ENCODE data around the gene GABPB1. TPM values are rescaled to one million over a fixed set of nuclear protein-coding genes. Genes with fewer than 3 reads are reported as not detected.

GABPB1 gene
- total and polyA plus RNA-seq, 8 donors = 4.1 to 94.6 (median 9.5) TPM

DNA sequence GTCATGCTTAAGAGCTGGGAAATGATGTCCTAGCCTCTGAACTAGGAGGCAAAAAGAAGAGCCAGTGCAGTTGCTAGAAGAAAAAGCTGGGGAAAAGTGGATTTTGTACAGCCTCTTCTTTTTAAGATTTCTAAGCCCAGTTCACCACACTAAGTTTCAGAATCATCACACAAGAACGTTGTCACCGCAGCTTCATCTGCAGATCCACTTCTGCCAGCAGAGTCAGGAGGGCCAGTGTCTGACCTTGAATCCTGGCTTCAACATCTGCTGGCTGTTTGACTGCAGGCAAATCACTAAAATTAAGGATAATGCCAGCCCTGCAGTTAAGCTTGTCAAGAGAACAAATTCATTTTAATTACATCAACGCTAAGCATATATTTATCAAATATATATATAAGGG lies 125.7 kb downstream of the GABPB1 start:
- no peaks in the 10 kb centered on the region for H3K27me3 ChIP-seq
- TF ChIP-seq EP300 (IDR thresholded peaks at IDR 0.05) (no peak), POLR2AphosphoS5 (IDR thresholded peaks at IDR 0.05) (no peak), POLR2A (IDR thresholded peaks at IDR 0.05) (no peak)
- TF ChIP-seq, protein P1, sequence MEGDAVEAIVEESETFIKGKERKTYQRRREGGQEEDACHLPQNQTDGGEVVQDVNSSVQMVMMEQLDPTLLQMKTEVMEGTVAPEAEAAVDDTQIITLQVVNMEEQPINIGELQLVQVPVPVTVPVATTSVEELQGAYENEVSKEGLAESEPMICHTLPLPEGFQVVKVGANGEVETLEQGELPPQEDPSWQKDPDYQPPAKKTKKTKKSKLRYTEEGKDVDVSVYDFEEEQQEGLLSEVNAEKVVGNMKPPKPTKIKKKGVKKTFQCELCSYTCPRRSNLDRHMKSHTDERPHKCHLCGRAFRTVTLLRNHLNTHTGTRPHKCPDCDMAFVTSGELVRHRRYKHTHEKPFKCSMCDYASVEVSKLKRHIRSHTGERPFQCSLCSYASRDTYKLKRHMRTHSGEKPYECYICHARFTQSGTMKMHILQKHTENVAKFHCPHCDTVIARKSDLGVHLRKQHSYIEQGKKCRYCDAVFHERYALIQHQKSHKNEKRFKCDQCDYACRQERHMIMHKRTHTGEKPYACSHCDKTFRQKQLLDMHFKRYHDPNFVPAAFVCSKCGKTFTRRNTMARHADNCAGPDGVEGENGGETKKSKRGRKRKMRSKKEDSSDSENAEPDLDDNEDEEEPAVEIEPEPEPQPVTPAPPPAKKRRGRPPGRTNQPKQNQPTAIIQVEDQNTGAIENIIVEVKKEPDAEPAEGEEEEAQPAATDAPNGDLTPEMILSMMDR (IDR thresholded peaks at IDR 0.05) = no peak
- H3K4me3 ChIP-seq = no peak overlapping the region
- 75 to 88% (median 83%) methylated on average over 3 of the region's 3 CpGs for WGBS, 5 donors
- H3K9me3 ChIP-seq = no peaks in the 10 kb centered on the region
- intact Hi-C loops (cut with DNase I; ENCODE audit: low total_unique reads) = no loop called here
- no peaks in the 10 kb centered on the region for H3K36me3 ChIP-seq
- no peak overlapping the region for H3K27ac ChIP-seq
- DNase-seq = no peak
- no peaks in the 10 kb centered on the region for H3K4me1 ChIP-seq

DNA sequence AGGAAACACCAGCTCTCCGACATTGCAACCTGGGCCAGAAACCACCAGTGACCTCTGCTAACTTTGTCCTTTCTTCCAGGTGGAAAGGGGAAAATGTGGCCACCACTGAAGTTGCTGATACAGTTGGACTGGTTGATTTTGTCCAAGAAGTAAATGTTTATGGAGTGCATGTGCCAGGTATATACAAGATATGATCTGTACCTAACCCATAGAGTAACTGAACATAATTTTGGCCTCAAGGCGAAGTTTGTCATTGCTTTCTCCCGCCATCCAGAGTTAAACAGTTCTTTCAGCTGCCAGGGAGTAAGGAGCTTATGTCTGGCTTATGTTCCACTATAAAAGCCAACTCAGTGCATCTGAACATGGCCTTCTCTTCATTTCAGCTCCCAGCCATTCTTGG lies 126.1 kb downstream of the GABPB1 start:
- H3K36me3 ChIP-seq = no peaks in the 10 kb centered on the region
- no peaks in the 10 kb centered on the region for H3K27me3 ChIP-seq
- no peaks in the 10 kb centered on the region for H3K9me3 ChIP-seq
- intact Hi-C loops (cut with DNase I; ENCODE audit: low total_unique reads) = no loop called here
- TF ChIP-seq EP300 (IDR thresholded peaks at IDR 0.05) (no peak), POLR2AphosphoS5 (IDR thresholded peaks at IDR 0.05) (no peak), POLR2A (IDR thresholded peaks at IDR 0.05) (no peak)
- TF ChIP-seq, protein P1 (IDR thresholded peaks at IDR 0.05) = no peak
- H3K27ac ChIP-seq = no peak overlapping the region
- no peaks in the 10 kb centered on the region for H3K4me1 ChIP-seq
- DNase-seq = no peak
- no peak overlapping the region for H3K4me3 ChIP-seq
- 47 to 83% (median 79%) methylated on average over 3 of the region's 3 CpGs for WGBS, 5 donors

DNA sequence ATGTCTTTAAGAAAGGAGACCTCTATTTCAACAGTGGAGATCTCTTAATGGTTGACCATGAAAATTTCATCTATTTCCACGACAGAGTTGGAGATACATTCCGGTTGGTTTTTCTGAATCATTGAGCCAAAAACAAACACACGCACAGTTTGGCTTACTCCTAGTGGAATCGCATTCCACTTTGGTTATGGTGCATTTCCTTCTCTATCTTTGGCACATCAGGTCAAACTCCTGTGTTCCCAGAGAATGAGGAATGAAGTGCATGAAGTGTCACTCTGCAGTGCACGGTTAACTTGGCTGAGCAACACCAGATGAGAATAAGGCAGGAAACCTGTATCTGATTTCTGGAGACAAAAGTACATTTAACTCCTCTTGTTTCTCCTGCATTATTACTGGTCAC lies 127.9 kb downstream of the GABPB1 start:
- intact Hi-C loops (cut with DNase I; ENCODE audit: low total_unique reads) = no loop called here
- Histone ChIP-seq H3K4me3 (no peak overlapping the region), H3K27me3 (no peaks in the 10 kb centered on the region), H3K36me3 (no peaks in the 10 kb centered on the region), H3K9me3 (no peaks in the 10 kb centered on the region), H3K4me1 (no peaks in the 10 kb centered on the region), H3K27ac (no peak overlapping the region)
- DNase-seq = no peak
- WGBS, 5 donors = 74 to 81% (median 77%) methylated on average over 5 of the region's 5 CpGs
- no peak for TF ChIP-seq POLR2AphosphoS5 (IDR thresholded peaks at IDR 0.05)
- TF ChIP-seq, protein P1 (IDR thresholded peaks at IDR 0.05) = no peak
- no peak for TF ChIP-seq EP300 (IDR thresholded peaks at IDR 0.05)
- no peak for TF ChIP-seq POLR2A (IDR thresholded peaks at IDR 0.05)

DNA sequence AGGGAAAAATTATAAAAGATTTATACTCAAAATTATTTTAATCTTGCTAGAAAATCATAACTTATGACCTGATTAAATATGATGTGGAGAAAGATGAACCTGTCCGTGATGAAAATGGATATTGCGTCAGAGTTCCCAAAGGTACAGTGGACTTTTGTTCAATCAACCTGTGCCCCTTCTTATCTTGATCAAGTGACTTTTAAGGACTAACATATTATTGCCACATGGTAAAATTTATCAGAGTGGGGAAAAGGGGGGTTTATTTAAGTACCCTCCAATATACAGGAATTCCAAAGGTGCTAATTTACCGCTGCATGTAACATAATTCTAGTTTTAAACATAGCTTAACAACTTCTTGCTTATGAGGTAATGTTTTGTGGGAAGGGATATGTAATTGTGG lies 129.1 kb downstream of the GABPB1 start:
- no peak for DNase-seq
- intact Hi-C loops (cut with DNase I; ENCODE audit: low total_unique reads) = no loop called here
- 88 to 99% (median 96%) methylated on average over 3 of the region's 3 CpGs for WGBS, 5 donors
- H3K27me3 ChIP-seq = no peaks in the 10 kb centered on the region
- H3K4me3 ChIP-seq = no peak overlapping the region
- no peak overlapping the region for H3K27ac ChIP-seq
- H3K4me1 ChIP-seq = no peaks in the 10 kb centered on the region
- TF ChIP-seq, protein P1 (IDR thresholded peaks at IDR 0.05) = no peak
- TF ChIP-seq POLR2AphosphoS5 (IDR thresholded peaks at IDR 0.05) (no peak), POLR2A (IDR thresholded peaks at IDR 0.05) (no peak), EP300 (IDR thresholded peaks at IDR 0.05) (no peak)
- H3K9me3 ChIP-seq = no peaks in the 10 kb centered on the region
- no peaks in the 10 kb centered on the region for H3K36me3 ChIP-seq

Small RNAs within 50 kb of the gene (small RNA-seq; reads per million reads assigned to genes)
- 0 reads per million in 4 donors for gene RNU6-94P

Other genes with a start within 250 kb of the GABPB1 start
- gene ATP8B4, start 236.0 kb downstream of the GABPB1 start, total RNA-seq = 10 to 100 TPM in 1 of 5 donors, 1 to 10 TPM in 3, under 1 TPM in 1; under 0.01 to 14.3 (median 3.5) TPM
- 1 to 10 TPM in 2 of 3 donors, under 1 TPM in 1; 0.95 to 1.7 (median 1.6) TPM for gene ATP8B4, start 236.0 kb downstream of the GABPB1 start, polyA plus RNA-seq
- gene SLC27A2, start 173.0 kb downstream of the GABPB1 start, total RNA-seq = 10 to 100 TPM in 2 of 5 donors, 1 to 10 TPM in 1, not detected in 2; 2.9 to 53.6 (median 47.4) TPM
- gene SLC27A2, start 173.0 kb downstream of the GABPB1 start, polyA plus RNA-seq = 1 to 10 TPM in 1 of 3 donors, under 1 TPM in 2; 0.61 to 1.6 (median 0.68) TPM
- 100 to 1,000 TPM in 1 of 5 donors, 10 to 100 TPM in 2, 1 to 10 TPM in 2; 3.5 to 590 (median 55.8) TPM for gene HDC, start 89.5 kb downstream of the GABPB1 start, total RNA-seq
- 10 to 100 TPM in 1 of 3 donors, 1 to 10 TPM in 2; 3.8 to 13.5 (median 4.4) TPM for gene HDC, start 89.5 kb downstream of the GABPB1 start, polyA plus RNA-seq
- gene USP8, start 69.2 kb upstream of the GABPB1 start, total RNA-seq = 10 to 100 TPM; 20.5 to 73.9 (median 51.9) TPM
- 10 to 100 TPM; 13.7 to 31.0 (median 27.0) TPM for gene USP8, start 69.2 kb upstream of the GABPB1 start, polyA plus RNA-seq
- gene USP50, start 191.5 kb upstream of the GABPB1 start, total RNA-seq = 1 to 10 TPM in 1 of 5 donors, not detected in 4; 5.7 TPM
- gene USP50, start 191.5 kb upstream of the GABPB1 start, polyA plus RNA-seq = not detected

Measured in stomach (tissue), 9 donors.